OCI-LY1 (cell line): Measurements from ENCODE around the gene C22orf39.

ENCODE experiments used
- EZH2 ChIP-seq: fragments of 200-600 bp; sonication (generic), shearing (Covaris generic); IDR thresholded peaks from 2 replicates; pipeline ENCODE4 v1.8.0; 2017; ENCODE audit warnings: borderline replicate concordance, mixed run types, mild to moderate bottlenecking, antibody characterized with exemption, low read length, moderate library complexity, mixed read lengths
- TF ChIP-seq, protein P1 (sequence below): fragments of 200-600 bp; sonication (generic), shearing (Covaris generic); IDR thresholded peaks from 2 replicates; pipeline ENCODE4 v1.5.1; 2017; ENCODE audit warnings: mild to moderate bottlenecking, antibody characterized with exemption, low read length, moderate library complexity, mixed read lengths

GRCh38 chr22:19396561-19396933 is 51.0 kb downstream of the C22orf39 start:
- TF ChIP-seq, protein P1, sequence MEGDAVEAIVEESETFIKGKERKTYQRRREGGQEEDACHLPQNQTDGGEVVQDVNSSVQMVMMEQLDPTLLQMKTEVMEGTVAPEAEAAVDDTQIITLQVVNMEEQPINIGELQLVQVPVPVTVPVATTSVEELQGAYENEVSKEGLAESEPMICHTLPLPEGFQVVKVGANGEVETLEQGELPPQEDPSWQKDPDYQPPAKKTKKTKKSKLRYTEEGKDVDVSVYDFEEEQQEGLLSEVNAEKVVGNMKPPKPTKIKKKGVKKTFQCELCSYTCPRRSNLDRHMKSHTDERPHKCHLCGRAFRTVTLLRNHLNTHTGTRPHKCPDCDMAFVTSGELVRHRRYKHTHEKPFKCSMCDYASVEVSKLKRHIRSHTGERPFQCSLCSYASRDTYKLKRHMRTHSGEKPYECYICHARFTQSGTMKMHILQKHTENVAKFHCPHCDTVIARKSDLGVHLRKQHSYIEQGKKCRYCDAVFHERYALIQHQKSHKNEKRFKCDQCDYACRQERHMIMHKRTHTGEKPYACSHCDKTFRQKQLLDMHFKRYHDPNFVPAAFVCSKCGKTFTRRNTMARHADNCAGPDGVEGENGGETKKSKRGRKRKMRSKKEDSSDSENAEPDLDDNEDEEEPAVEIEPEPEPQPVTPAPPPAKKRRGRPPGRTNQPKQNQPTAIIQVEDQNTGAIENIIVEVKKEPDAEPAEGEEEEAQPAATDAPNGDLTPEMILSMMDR, result no peak
- no peak for TF ChIP-seq EZH2
